Measurements from ENCODE around the gene BPIFA2. TPM values are rescaled to one million over a fixed set of nuclear protein-coding genes. Genes with fewer than 3 reads are reported as not detected.

Gene BPIFA2
- polyA plus RNA-seq, 6 donors from 2014 or later = not detected

Other genes starting within 250 kb of the BPIFA2 start
- not detected for gene SUN5, start 163.7 kb upstream of the BPIFA2 start, polyA plus RNA-seq (ENCODE audit: low read depth in 6 of 6)
- not detected for gene BPIFB2, start 160.5 kb upstream of the BPIFA2 start, polyA plus RNA-seq (ENCODE audit: low read depth in 6 of 6)
- gene BPIFB6, start 136.5 kb upstream of the BPIFA2 start, polyA plus RNA-seq (ENCODE audit: low read depth in 6 of 6) = not detected
- not detected for gene BPIFB3, start 114.3 kb upstream of the BPIFA2 start, polyA plus RNA-seq (ENCODE audit: low read depth in 6 of 6)
- not detected for gene BPIFB4, start 88.5 kb upstream of the BPIFA2 start, polyA plus RNA-seq (ENCODE audit: low read depth in 6 of 6)
- not detected for gene BPIFA3, start 49.2 kb downstream of the BPIFA2 start, polyA plus RNA-seq (ENCODE audit: low read depth in 6 of 6)
- not detected for gene BPIFA1, start 67.8 kb downstream of the BPIFA2 start, polyA plus RNA-seq (ENCODE audit: low read depth in 6 of 6)
- gene BPIFB1, start 115.1 kb downstream of the BPIFA2 start, polyA plus RNA-seq (ENCODE audit: low read depth in 6 of 6) = not detected
- 10 to 100 TPM; 22.4 to 53.5 (median 28.8) TPM for gene CDK5RAP1, start 233.4 kb downstream of the BPIFA2 start, polyA plus RNA-seq (ENCODE audit: low read depth in 6 of 6)